ENCODE data around the gene RHOT2.
A peak's percentile ranks its signal among the peaks of the same experiment; 100 is the strongest.

Gene RHOT2

GRCh38 chr16:708019-708418 is 40.1 kb downstream of the RHOT2 start:
- Histone ChIP-seq H3K36me3 (0 out of 2 replicates have a peak, but pooled peaks cover 3% of the 10 kb centered on the region), H3K9me3 (no peaks in the 10 kb centered on the region), H3K27me3 (no peaks in the 10 kb centered on the region), H3K4me1 (peaks cover 28% of the 10 kb centered on the region), H3K4me3 (ENCODE audit: low read depth, low read length) (no peak overlapping the region)
- TF ChIP-seq, protein P1, sequence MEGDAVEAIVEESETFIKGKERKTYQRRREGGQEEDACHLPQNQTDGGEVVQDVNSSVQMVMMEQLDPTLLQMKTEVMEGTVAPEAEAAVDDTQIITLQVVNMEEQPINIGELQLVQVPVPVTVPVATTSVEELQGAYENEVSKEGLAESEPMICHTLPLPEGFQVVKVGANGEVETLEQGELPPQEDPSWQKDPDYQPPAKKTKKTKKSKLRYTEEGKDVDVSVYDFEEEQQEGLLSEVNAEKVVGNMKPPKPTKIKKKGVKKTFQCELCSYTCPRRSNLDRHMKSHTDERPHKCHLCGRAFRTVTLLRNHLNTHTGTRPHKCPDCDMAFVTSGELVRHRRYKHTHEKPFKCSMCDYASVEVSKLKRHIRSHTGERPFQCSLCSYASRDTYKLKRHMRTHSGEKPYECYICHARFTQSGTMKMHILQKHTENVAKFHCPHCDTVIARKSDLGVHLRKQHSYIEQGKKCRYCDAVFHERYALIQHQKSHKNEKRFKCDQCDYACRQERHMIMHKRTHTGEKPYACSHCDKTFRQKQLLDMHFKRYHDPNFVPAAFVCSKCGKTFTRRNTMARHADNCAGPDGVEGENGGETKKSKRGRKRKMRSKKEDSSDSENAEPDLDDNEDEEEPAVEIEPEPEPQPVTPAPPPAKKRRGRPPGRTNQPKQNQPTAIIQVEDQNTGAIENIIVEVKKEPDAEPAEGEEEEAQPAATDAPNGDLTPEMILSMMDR (IDR thresholded peaks at IDR 0.05; ENCODE audit: low read depth, low read length), result no peak
- DNase-seq, result no peak

GRCh38 chr16:708959-709358 is 41.0 kb downstream of the RHOT2 start:
- no peak for DNase-seq
- H3K9me3 ChIP-seq, result no peaks in the 10 kb centered on the region
- H3K27me3 ChIP-seq, result no peaks in the 10 kb centered on the region
- peaks cover 28% of the 10 kb centered on the region for H3K4me1 ChIP-seq
- H3K4me3 ChIP-seq (ENCODE audit: low read depth, low read length), result no peak overlapping the region
- TF ChIP-seq, protein P1 (IDR thresholded peaks at IDR 0.05; ENCODE audit: low read depth, low read length), result no peak
- H3K36me3 ChIP-seq, result 0 out of 2 replicates have a peak, but pooled peaks cover under 1% of the 10 kb centered on the region

DNA sequence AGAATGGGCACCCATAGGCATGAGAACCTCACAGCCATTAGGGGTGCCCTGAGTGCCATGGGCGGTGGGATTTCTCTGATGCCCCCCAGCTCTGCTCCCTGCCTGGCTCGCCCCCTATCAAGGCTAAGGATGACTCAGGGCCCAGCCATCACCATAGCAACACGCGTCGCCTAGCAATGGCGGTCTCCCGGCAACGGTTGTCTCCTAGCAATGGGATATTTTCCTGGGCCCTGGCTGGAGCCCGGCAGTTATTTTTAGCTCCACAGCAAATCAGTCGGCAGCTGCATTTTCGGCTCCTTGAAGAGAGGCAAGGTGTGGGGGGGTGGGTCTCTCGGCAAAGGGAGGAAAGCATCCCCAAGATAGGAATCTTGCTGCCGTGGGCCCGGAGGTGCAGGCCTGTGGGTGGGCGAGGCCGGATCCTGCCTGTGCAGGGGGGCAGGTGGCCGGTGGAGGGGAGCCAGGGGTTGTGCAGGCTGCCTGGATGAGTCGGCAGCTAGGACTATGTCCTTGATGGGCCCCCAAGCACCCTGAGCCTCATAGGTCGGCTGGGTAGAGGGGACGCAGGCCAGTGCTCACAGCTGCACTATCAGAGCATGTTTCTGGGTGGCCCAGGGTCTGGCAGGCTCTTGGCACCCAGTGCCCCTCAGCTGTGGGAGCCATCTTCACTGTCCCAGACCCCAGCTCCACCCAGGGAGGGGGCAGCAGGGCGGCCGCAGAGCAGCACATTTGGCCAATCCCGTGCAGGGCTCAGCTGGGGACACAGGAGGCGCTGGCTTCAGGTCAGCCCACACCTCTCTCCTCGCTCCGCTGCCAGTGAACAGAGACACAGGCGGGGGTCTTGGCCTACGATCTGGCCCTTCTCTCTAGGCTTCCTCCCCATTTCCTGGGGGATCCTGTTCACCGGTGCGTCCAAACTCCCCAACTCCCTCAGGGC is 41.9 kb downstream of the RHOT2 start:
- TF ChIP-seq, protein P1 (IDR thresholded peaks at IDR 0.05; ENCODE audit: low read depth, low read length), result no peak; the same call in 1 of the 2 replicates
- DNase-seq, result peak; percentile 95

DNA sequence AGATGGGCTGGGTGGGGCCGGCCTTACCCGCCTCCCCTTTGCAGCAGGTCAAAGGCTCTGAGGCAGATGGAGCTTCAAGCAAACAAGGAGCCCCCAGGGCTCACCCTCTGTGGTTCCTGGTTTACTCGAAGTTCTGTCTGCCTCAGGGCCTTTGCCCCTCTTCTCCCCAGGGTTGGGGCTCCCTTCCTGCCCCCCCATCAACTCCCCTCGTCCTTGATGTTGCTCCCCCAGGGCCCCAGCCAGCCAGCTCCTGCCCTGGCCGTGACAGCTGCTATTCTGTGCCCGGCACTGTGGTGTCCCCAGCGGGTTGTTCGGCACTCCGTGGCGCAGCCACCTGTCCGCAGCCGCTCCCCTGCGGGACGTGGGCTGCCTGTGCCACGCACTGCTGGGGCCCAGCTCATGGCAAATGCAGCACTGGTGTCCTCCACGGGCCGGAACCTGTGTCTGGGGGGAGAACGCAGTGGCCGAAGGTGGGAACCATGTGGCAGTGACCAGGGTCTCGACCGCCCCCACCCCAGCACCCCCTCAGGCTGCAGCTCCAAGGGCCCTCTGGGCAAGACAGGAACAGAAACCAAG is 42.7 kb downstream of the RHOT2 start:
- Histone ChIP-seq H3K4me3 (ENCODE audit: low read depth, low read length) (peak overlapping the region; percentile 44; the same call in 1 of the 2 replicates), H3K27me3 (no peaks in the 10 kb centered on the region), H3K4me1 (peaks cover 30% of the 10 kb centered on the region), H3K36me3 (no peaks in the 10 kb centered on the region), H3K9me3 (no peaks in the 10 kb centered on the region)
- DNase-seq, result no peak
- TF ChIP-seq, protein P1 (IDR thresholded peaks at IDR 0.05; ENCODE audit: low read depth, low read length), result no peak

More for the DNA sequence above, 41.9 kb downstream of the RHOT2 start:
- Histone ChIP-seq H3K27me3 (no peaks in the 10 kb centered on the region), H3K9me3 (no peaks in the 10 kb centered on the region), H3K4me3 (ENCODE audit: low read depth, low read length) (peak overlapping the region; percentile 44), H3K36me3 (no peaks in the 10 kb centered on the region), H3K4me1 (peaks cover 30% of the 10 kb centered on the region)

- Histone ChIP-seq H3K36me3 (no peaks in the 10 kb centered on the region), H3K4me1 (peaks cover 30% of the 10 kb centered on the region), H3K4me3 (ENCODE audit: low read depth, low read length) (no peak overlapping the region), H3K27me3 (no peaks in the 10 kb centered on the region), H3K9me3 (no peaks in the 10 kb centered on the region)
- DNase-seq, result no peak
- TF ChIP-seq, protein P1 (IDR thresholded peaks at IDR 0.05; ENCODE audit: low read depth, low read length), result no peak
Measured at GRCh38 chr16:711084-711483, 43.2 kb downstream of the RHOT2 start.
